ENCODE measurements around the gene SORCS2.

- no peak for TF ChIP-seq CTCF (IDR thresholded peaks at IDR 0.05)
- TF ChIP-seq POLR2AphosphoS5 (IDR thresholded peaks at IDR 0.05) = no peak
Observed at GRCh38 chr4:7424553-7425111, 232.3 kb downstream of the SORCS2 start.

All from breast epithelium (tissue), 3 donors.